Spleen (tissue), 7 donors: Measurements from ENCODE around the gene AGRN.

ENCODE experiments used
- POLR2AphosphoS5 ChIP-seq, 3 donors: sonication (generic); formaldehyde crosslinking; IDR thresholded peaks; one replicate each; pipeline ENCODE4 v1.5.1; 2017; ENCODE audit warnings: antibody characterized with exemption in 3 of 3
- TF ChIP-seq, protein P1 (sequence below), 11 experiments: fragments of 200-600 bp in 7 of 11; fragments of 450-650 bp in 4 of 11; sonication (generic) in 4 of 11; IDR thresholded peaks in 8 of 11; conservative IDR thresholded peaks in 3 of 11; 1 replicate in 7 of 11; 2 replicates in 4 of 11; pipeline versions ENCODE4 v1.4.0 to v1.8.0; 2016 to 2021; ENCODE audit warnings: antibody characterized with exemption in 11 of 11, inconsistent platforms in 4 of 11, mild to moderate bottlenecking in 1 of 11
- donor health status: DM: no; HTN: no; CAD: no; lungs with moderate emphysema.
- donor health status: DM: no; HTN: no; CAD: no.
- donor health status: DM: no; HTN: no; CAD: no.

DNA sequence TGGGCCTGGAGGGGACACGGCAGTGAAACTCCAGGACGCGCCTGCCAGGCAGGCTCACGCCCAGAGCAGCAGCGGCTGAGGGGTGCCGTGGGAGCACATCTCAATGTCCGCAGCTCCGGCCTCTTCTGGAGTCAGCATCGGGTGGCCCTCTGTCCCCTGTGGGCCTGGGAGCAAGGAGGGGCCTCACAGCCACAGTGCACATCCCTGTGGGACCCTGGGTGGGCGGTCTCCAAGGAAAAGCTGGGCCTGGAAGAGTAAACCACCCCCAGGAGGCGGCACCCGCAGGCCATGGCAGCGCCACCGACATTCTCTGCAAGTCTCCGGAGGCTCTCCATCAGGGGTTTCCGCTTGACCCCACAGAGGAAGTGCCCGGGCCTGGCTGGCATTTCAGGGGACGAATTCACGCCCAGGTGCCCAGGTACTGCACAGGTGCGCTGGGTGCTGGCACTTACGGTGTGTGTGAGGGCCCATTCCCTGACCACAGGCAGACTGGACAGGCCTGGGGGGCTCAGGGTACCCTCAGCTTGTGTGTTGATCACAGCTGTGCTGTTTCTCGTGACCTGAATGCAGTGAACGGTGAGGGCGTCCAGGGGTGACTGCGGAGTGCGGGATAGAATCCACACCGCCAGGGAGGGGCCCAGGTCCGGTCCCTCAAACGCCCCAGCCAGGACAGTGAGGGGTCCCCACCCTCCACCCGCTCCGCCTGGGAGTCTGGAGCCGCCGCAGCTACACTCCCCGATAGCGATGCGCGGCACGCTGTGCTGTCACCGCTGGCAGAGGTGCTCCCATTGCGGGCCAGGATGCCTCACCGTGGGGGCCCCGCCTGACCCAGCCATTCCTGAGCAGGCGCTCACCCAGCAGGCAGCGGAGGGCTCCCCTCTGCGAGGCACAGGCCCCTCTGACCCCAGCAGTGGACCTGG, 70.8 kb downstream of the AGRN start:
- TF ChIP-seq, protein P1, sequence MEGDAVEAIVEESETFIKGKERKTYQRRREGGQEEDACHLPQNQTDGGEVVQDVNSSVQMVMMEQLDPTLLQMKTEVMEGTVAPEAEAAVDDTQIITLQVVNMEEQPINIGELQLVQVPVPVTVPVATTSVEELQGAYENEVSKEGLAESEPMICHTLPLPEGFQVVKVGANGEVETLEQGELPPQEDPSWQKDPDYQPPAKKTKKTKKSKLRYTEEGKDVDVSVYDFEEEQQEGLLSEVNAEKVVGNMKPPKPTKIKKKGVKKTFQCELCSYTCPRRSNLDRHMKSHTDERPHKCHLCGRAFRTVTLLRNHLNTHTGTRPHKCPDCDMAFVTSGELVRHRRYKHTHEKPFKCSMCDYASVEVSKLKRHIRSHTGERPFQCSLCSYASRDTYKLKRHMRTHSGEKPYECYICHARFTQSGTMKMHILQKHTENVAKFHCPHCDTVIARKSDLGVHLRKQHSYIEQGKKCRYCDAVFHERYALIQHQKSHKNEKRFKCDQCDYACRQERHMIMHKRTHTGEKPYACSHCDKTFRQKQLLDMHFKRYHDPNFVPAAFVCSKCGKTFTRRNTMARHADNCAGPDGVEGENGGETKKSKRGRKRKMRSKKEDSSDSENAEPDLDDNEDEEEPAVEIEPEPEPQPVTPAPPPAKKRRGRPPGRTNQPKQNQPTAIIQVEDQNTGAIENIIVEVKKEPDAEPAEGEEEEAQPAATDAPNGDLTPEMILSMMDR (IDR thresholded peaks at IDR 0.05 in 8 of 11, conservative IDR thresholded peaks at IDR 0.05 in 3 of 11), result no peak
- TF ChIP-seq POLR2AphosphoS5 (IDR thresholded peaks at IDR 0.05), result no peak
